ENCODE results near the gene SGCD. TPM values are rescaled to one million over a fixed set of nuclear protein-coding genes. Genes with fewer than 3 reads are reported as not detected.

SGCD gene
- polyA plus RNA-seq, 1 of the 3 experiments (the other 2 are of a cell fraction) = 0.87 TPM

DNA sequence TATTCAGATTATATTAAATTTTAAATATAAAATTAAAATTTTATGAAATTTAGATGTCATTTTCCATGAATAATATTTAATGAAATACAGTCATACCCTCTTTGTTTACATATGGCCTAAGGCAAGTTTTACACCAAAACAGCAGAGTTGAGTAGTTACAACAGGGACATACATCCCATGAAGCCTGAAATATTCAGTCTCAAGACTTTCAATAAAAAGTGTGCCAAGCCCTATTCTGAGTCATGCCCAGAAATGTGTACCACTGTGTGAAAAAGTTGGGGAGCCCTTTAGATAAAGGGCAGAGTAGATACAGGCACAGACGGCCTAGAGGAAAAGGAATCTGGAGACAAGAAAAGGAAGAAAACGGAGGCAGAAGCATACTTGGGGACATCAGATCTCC is 261.3 kb downstream of the SGCD start:
- Histone ChIP-seq H3K9me2 (no peaks in the 10 kb centered on the region), H3K79me2 (ENCODE audit: insufficient read depth) (no peaks in the 10 kb centered on the region), H3K4me2 (no peak overlapping the region), H3K9ac (no peak overlapping the region), H3F3A (replicated peaks; ENCODE audit: insufficient read depth) (no peaks in the 10 kb centered on the region), H3K4me3 (ENCODE audit: low read depth in 2 of 2, low read length in 1 of 2) (no peak overlapping the region), H3K27ac (ENCODE audit: low read depth in 2 of 2, low read length in 1 of 2) (no peak overlapping the region), H3K4me1 (ENCODE audit: control insufficient read depth in 1 of 2, insufficient read depth in 2 of 2, low read depth in 1 of 2, low read length in 1 of 2) (peaks cover 0 to 5% of the 10 kb centered on the region in 2 experiments; a peak in 1 of 4 replicates), H3K9me3 (no peaks in the 10 kb centered on the region), H3K36me3 (replicated peaks in 1 of 2; ENCODE audit: control insufficient read depth in 1 of 2, insufficient read depth in 2 of 2, low read length in 1 of 2) (no peaks in the 10 kb centered on the region), H4K20me1 (ENCODE audit: insufficient read depth) (no peaks in the 10 kb centered on the region), H2AFZ (ENCODE audit: low read depth) (no peak overlapping the region), H3K27me3 (ENCODE audit: insufficient read depth) (no peaks in the 10 kb centered on the region)
- no peak for DNase-seq
- CTCF ChIA-PET = no interaction called here
- no peak for TF ChIP-seq TAF1 (IDR thresholded peaks at IDR 0.05; ENCODE audit: borderline replicate concordance, low read depth, low read length)
- TF ChIP-seq GATA2 (CRISPR knock-in tag; IDR thresholded peaks at IDR 0.05) = no peak
- TF ChIP-seq MXI1 (IDR thresholded peaks at IDR 0.05; ENCODE audit: low read depth, low read length) = no peak
- POLR2A ChIA-PET = no interaction called here
- 33% methylated on average over 2 of the region's 2 CpGs for WGBS (ENCODE audit: low lambda C conversion rate)

DNA sequence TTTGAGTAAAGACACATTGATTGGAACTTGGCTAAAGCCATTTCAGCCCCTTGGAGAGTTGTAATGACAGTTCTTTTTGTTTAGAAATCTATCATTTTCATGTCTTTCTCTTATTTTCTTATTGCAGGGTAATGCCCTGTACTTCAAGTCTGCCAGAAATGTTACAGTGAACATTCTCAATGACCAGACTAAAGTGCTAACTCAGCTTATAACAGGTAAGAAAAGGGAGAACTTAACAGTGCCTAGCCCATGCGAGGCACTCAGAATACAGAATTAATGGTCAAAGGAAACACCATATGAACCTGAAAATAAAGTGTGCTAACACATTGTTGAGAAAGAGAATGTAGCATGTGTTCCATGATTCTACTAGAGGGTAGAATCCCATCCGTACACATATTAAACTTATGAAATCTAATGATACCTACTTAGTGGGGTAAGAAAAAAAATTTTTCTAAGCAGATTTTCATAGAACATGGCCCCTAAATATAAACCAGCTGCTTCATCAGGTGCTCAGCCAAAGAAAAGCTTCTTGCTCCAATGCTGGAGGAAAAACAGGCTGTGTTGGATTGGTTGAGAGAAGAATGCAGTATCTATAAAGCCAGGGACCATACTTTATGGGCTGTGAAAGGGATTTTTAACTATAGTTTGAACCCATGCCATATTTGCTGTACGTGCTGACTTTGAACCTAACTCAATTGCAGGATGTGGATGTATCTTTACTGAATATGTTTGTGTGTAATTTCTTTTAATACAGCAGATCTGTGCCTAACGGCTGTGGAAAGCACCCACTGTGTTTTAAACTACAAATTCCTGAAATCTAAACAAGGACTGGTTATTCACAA is 262.4 kb downstream of the SGCD start:
- Histone ChIP-seq H3K4me1 (ENCODE audit: control insufficient read depth in 1 of 2, insufficient read depth in 2 of 2, low read depth in 1 of 2, low read length in 1 of 2) (peaks cover 0 to 5% of the 10 kb centered on the region in 2 experiments; a peak in 1 of 4 replicates), H2AFZ (ENCODE audit: low read depth) (no peak overlapping the region), H3K4me3 (ENCODE audit: low read depth in 2 of 2, low read length in 1 of 2) (no peak overlapping the region), H3K27ac (ENCODE audit: low read depth in 2 of 2, low read length in 1 of 2) (no peak overlapping the region), H3K27me3 (ENCODE audit: insufficient read depth) (no peaks in the 10 kb centered on the region), H3K9me3 (no peaks in the 10 kb centered on the region), H3K79me2 (ENCODE audit: insufficient read depth) (no peaks in the 10 kb centered on the region), H3F3A (replicated peaks; ENCODE audit: insufficient read depth) (no peaks in the 10 kb centered on the region), H4K20me1 (ENCODE audit: insufficient read depth) (no peaks in the 10 kb centered on the region), H3K9ac (no peak overlapping the region), H3K4me2 (no peak overlapping the region), H3K9me2 (no peaks in the 10 kb centered on the region), H3K36me3 (replicated peaks in 1 of 2; ENCODE audit: control insufficient read depth in 1 of 2, insufficient read depth in 2 of 2, low read length in 1 of 2) (no peaks in the 10 kb centered on the region)
- no peak for DNase-seq
- ChIA-PET POLR2A (no interaction called here), CTCF (no interaction called here)
- TF ChIP-seq GATA2 (CRISPR knock-in tag; IDR thresholded peaks at IDR 0.05) (no peak), MXI1 (IDR thresholded peaks at IDR 0.05; ENCODE audit: low read depth, low read length) (no peak), YY1 (IDR thresholded peaks at IDR 0.05; ENCODE audit: low read depth) (no peak), MAX (IDR thresholded peaks at IDR 0.05; ENCODE audit: low read depth) (no peak), JUND (IDR thresholded peaks at IDR 0.05) (no peak), MEF2A (IDR thresholded peaks at IDR 0.05; ENCODE audit: borderline replicate concordance, low read depth) (no peak), RAD21 (IDR thresholded peaks at IDR 0.05; ENCODE audit: low read length) (no peak), GABPA (IDR thresholded peaks at IDR 0.05; ENCODE audit: low read depth) (no peak), SIN3A (IDR thresholded peaks at IDR 0.05; ENCODE audit: borderline replicate concordance, low read depth, low read length) (no peak), ZBTB33 (IDR thresholded peaks at IDR 0.05; ENCODE audit: borderline replicate concordance, low read depth) (no peak), TCF12 (IDR thresholded peaks at IDR 0.05) (no peak), RFX5 (IDR thresholded peaks at IDR 0.05; ENCODE audit: low read length) (no peak)
- TF ChIP-seq, protein P1, sequence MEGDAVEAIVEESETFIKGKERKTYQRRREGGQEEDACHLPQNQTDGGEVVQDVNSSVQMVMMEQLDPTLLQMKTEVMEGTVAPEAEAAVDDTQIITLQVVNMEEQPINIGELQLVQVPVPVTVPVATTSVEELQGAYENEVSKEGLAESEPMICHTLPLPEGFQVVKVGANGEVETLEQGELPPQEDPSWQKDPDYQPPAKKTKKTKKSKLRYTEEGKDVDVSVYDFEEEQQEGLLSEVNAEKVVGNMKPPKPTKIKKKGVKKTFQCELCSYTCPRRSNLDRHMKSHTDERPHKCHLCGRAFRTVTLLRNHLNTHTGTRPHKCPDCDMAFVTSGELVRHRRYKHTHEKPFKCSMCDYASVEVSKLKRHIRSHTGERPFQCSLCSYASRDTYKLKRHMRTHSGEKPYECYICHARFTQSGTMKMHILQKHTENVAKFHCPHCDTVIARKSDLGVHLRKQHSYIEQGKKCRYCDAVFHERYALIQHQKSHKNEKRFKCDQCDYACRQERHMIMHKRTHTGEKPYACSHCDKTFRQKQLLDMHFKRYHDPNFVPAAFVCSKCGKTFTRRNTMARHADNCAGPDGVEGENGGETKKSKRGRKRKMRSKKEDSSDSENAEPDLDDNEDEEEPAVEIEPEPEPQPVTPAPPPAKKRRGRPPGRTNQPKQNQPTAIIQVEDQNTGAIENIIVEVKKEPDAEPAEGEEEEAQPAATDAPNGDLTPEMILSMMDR (IDR thresholded peaks at IDR 0.05) = no peak
- TF ChIP-seq, protein P2, sequence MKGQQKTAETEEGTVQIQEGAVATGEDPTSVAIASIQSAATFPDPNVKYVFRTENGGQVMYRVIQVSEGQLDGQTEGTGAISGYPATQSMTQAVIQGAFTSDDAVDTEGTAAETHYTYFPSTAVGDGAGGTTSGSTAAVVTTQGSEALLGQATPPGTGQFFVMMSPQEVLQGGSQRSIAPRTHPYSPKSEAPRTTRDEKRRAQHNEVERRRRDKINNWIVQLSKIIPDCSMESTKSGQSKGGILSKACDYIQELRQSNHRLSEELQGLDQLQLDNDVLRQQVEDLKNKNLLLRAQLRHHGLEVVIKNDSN (IDR thresholded peaks at IDR 0.05; ENCODE audit: borderline replicate concordance, low read depth) = no peak
- TF ChIP-seq, protein P3, sequence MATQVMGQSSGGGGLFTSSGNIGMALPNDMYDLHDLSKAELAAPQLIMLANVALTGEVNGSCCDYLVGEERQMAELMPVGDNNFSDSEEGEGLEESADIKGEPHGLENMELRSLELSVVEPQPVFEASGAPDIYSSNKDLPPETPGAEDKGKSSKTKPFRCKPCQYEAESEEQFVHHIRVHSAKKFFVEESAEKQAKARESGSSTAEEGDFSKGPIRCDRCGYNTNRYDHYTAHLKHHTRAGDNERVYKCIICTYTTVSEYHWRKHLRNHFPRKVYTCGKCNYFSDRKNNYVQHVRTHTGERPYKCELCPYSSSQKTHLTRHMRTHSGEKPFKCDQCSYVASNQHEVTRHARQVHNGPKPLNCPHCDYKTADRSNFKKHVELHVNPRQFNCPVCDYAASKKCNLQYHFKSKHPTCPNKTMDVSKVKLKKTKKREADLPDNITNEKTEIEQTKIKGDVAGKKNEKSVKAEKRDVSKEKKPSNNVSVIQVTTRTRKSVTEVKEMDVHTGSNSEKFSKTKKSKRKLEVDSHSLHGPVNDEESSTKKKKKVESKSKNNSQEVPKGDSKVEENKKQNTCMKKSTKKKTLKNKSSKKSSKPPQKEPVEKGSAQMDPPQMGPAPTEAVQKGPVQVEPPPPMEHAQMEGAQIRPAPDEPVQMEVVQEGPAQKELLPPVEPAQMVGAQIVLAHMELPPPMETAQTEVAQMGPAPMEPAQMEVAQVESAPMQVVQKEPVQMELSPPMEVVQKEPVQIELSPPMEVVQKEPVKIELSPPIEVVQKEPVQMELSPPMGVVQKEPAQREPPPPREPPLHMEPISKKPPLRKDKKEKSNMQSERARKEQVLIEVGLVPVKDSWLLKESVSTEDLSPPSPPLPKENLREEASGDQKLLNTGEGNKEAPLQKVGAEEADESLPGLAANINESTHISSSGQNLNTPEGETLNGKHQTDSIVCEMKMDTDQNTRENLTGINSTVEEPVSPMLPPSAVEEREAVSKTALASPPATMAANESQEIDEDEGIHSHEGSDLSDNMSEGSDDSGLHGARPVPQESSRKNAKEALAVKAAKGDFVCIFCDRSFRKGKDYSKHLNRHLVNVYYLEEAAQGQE (IDR thresholded peaks at IDR 0.05; ENCODE audit: low read depth, low read length) = no peak
- 51% methylated on average over 4 of the region's 4 CpGs for WGBS (ENCODE audit: low lambda C conversion rate)

Data from SK-N-SH (cell line).